Stimulated activated CD4-positive, alpha-beta T cell treated with anti-CD3 and anti-CD28 coated beads, Interleukin-12 subunit alpha, Interleukin-12 subunit beta, amount 100 ng/mL, for 4 hours (primary cell): ENCODE data around the gene SLAMF6.

Experiments used
- DNase-seq: peaks from one replicate; pipeline ENCODE4 v3.0.0-alpha.2; 2020

SLAMF6 gene

GRCh38 chr1:160460683-160461287 is 62.3 kb downstream of the SLAMF6 start:
- DNase-seq = no peak

DNA sequence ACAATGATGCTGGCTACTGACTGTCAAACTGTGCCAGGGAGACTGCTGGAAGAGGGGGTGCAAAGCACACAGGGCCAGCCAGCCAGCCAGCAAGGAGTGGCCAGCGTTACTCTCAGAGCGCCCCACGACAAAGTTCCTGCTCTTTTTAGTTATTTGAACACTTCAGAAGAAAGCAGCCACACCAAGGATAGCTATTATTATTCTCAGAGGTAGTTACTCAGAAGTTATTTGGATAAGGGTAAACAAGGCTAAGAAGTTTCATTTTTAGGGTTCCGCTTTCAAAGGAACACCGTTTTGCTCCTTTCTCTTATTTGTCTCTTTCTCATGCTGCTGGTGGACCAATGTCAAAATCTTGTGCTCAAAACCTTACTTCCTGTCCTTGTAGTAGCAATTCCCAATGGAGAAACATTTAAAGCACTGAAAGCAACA is 62.8 kb downstream of the SLAMF6 start:
- no peak for DNase-seq

DNA sequence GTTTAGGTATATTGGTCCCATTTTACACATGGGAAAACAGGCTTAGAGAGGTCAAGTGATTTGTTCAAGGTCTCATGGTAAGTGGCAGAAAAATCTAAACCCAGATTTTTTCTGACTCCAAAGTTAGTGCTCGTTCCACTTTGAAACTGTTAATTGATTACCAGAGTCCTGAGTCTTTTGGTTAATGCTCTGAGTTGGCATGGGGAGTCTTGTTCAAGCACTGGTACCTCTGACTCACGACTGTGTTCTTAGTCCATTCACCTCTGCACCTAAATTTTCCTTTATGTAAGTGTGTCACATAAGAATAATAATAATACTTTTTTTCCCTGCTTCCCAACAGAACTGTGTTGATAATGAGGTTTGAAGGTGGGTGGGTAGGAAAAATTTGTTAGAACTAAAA is 63.4 kb downstream of the SLAMF6 start:
- no peak for DNase-seq

GRCh38 chr1:160459056-160459455 is 64.0 kb downstream of the SLAMF6 start:
- DNase-seq = no peak

DNA sequence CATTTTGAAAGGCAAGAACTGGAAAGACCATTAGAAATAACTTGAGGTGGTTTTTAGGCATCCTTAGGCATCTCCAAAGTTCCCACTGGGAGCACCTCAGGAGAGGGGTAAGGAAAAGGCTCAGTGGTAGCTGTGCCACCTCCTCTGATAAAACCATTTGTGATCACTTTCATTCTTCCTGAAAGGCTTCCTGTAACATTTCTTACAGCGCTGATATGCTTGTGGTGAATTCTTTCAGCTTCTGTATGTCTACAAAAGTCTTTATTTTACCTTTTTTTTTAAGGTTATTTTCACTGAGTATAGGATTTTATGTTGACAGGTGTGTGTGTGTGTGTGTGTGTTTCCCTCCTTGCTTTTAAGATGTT is 67.9 kb downstream of the SLAMF6 start:
- DNase-seq = no peak

DNA sequence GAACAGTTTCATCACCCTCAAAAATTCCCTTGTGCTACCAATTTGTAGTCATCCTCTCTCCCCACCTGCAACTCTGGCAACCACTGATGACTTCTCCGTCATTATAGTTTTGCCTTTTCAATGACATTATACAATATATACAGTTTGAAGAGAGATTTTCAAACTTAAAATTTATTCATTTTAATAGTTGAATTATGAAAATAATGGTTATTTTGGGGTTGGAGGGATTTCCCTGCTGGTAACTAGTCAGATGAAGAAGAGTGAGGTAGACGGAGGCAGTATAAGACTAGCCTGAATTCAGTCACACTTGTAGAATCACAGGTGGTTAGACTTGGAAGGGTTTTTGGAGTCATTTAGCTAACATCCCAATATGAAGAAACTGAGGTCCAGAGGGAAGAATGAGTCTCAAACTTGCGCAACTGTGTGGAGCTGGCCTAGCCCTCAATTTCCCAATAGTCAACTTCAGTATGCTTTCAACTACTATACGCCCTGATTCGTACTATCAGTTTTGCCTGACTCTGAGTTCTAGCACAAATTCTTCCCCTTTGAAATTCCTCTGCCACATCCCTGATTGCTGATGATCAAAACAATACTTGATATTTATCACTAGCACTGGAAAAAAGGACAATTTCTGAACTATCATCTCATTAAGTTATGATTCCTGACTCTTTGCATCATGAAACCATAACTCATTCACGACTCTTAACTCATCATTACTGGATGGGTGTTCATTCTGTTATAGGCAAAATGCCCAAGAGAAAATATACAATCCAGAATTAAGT is 68.5 kb downstream of the SLAMF6 start:
- DNase-seq = no peak

- DNase-seq = no peak
Measured at GRCh38 chr1:160453443-160453842, 69.6 kb downstream of the SLAMF6 start.

GRCh38 chr1:160451859-160452232 is 71.2 kb downstream of the SLAMF6 start:
- DNase-seq = no peak

DNA sequence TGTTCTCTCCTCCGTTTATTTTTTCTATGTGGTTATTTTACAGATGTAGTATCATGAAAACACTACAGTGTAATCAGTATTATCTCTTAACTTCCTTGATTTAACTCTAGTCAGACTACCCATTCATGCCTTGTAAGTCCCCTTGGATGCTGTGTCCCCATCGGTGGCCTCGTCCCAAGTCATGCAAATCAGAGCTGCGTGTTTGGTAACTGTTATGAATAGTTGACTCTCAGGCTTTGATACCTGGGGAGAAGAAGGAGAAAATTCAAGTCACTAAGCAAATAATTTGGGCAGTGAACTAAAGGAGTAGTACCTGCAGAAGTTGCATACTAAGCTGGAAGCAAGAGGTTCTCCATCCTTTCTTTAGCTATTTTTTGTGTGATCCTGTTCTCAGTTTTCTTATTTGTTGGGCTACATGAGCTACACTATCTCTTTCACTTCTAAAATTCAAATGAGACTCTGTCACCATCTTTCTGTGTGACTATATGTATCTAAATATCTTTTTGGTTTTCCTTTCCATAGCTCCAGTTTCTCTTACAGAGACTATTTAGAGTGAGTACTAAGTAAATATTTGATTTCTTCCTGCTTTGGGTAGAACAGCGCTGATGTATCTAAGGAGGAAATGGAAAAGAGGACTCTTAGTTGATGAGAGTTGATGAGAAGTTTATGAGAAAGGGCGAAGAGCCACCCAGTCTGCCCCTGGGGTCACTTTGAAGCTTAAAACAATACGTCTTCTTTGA is 71.8 kb downstream of the SLAMF6 start:
- no peak for DNase-seq

DNA sequence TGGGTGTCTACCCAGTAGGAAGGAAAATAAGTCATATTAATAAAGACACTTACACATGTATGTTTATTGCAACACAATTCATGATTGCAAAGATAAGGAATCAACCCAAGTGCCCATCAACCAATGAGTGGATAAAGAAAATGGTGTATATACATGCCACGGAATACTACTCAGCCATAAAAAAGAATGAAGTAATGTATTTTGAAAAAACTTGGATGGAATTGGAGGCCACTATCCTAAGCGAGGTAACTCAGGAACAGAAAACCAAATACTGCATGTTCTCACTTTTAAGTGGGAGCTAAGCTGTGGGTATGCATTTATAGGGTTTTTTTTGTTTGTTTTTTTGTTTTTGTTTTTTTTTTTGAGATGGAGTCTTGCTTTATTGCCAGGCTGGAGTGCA is 73.6 kb downstream of the SLAMF6 start:
- no peak for DNase-seq

DNA sequence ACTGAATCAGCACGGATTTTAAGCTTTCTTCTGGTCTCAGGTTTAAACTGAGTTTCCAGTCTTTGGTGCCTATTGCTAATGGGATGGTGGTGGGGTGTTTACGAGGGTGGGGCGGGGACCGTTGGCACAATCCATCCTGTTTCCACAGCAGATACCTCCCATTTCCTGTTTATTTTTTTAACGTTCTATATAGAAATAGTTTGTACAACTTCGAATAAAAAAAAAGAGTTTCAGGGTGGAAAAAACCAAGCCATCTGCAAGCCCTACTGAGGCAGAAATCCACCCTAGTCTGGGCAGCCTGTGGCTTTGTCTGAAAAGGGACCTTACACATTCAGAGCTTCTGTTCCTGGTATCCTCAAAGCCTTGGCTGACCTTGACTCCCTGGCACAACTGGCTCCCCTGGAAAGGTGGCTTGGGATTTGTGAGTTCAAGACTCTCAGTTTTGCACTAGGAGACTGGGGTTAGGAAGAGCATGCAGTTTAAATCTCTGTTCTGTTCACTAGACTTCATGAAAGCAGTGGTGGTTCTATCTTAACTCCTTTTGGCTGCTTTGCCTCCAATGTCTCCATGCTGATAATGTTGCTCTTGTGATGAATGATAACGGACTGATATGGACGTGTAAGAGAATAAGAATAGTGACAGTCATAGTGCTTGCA is 76.0 kb downstream of the SLAMF6 start:
- no peak for DNase-seq

DNA sequence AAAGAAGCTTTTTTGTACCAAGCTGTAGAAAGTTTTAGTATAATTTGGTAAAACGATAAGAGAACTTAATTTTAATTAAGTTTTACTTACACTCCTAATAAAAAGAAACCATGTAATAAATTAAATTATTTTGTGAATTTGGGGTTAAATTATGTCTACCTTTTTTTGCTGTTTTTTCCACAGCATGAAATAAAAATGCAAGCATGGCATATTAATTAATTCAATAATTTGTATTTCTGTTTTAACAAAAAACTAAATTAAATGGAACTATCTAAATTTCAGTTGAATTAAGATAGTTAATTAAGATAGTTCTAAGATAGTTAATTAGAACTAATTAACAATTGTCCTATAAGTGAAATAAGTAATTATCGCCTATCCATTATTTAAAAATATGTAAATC is 83.3 kb downstream of the SLAMF6 start:
- no peak for DNase-seq

GRCh38 chr1:160438935-160439334 is 84.1 kb downstream of the SLAMF6 start:
- DNase-seq = no peak

DNA sequence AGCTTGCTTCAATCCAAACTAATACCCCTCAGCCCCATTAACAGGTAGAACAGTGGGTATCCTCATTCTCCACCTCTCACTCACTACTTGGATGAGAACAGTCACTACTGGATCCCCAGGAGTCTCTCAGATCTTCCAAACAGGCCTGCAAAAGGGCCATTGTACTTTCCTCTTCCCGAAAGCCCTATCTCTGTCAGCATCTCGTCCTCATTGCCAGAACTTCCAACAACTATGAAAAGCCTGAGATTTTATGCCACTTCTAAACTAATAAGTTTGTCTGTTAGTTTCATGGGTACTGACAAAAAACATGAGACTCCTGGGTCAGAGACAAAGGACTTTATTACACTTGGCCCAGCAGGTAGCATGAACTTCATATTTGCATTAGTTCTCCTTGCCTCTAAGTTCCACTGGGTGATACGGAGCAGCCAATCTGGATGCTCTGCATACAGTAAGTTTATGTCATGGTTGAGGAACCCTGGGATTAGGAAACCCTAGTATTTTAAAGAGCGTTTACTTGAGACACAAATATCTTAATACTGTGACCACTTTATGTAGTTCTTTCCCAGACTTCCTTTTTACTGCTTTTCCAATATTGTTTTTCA is 84.6 kb downstream of the SLAMF6 start:
- DNase-seq = no peak

GRCh38 chr1:160437432-160438316 is 85.4 kb downstream of the SLAMF6 start:
- DNase-seq = no peak

DNA sequence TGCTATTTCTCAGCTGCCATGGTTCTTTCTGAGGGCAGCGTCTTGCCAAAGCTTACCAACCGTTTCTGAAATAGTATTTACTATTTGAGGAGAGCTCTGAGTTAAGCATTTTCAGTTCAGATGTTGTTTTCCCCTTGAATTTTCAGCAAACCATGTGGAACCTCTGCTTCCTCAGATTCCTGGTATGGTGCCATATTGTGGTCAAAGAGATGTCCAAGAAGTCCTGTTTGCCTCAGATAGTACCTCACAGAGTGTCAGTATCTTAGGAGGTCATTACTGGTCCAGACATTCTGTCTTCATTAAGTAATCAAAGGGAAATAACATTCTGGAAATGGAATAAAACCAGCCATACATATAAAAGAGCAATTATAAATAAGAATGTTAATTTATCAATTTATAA is 86.1 kb downstream of the SLAMF6 start:
- DNase-seq = no peak
